Measurements from ENCODE around the gene PIAS4. TPM values are rescaled to one million over a fixed set of nuclear protein-coding genes. Genes with fewer than 3 reads are reported as not detected.

The PIAS4 gene
- total and polyA plus RNA-seq, 2 of the 13 experiments (the other 11 are each of a cell fraction or from before 2014, with no cell fraction given), result 9.0 to 20.1 TPM

- peaks cover 25% of the 10 kb centered on the region for H4K20me1 ChIP-seq (ENCODE audit: insufficient read depth, low read length)
- peak; percentile 95 for DNase-seq (ENCODE audit: low spot score)
- H3K4me1 ChIP-seq (ENCODE audit: insufficient read depth, low read length), result peaks cover 28% of the 10 kb centered on the region
- peak within 1 kb of the TSS; percentile 94 for H3K9ac ChIP-seq (ENCODE audit: insufficient read depth, low read depth, low read length)
- FAIRE-seq, result peak; percentile 93
- peak within 1 kb of the TSS; percentile 95 for H3K4me2 ChIP-seq (ENCODE audit: low read depth, low read length)
- H3K79me2 ChIP-seq (ENCODE audit: insufficient read depth, low read length), result peaks cover 26% of the 10 kb centered on the region
- peak within 1 kb of the TSS; percentile 95 to 98 (median 97) for H3K4me3 ChIP-seq (replicated peaks in 1 of 3; ENCODE audit: insufficient read depth in 1 of 3, low read depth in 2 of 3, low read length in 3 of 3)
- H2AFZ ChIP-seq (ENCODE audit: low read length), result no peak within 1 kb of the TSS
- in situ Hi-C loops (cut with HindIII; ENCODE audit: extremely low pct_ligation_motif_present, low pct_unique_long_range_greater_than_20kb) (no loop called here), intact Hi-C loops (cut with micrococcal nuclease; ENCODE audit: unreplicated experiment) (no loop called here)
- no peaks in the 10 kb centered on the region for H3K9me3 ChIP-seq (ENCODE audit: low read length)
- no TSS peak for BruUV-seq (replicated peaks)
- ATAC-seq, result peak; percentile 80
- ChIA-PET CTCF (ENCODE audit: low intra/inter-chr PET ratio, low total read pairs) (no interaction called here), POLR2A (interaction anchor here (0.6 to 2.4 kb wide), 8 partner anchors 9 to 1020 kb away, joined by 3 to 118 read pairs (median 3); partner anchors contain the start of gene EEF2)
- under 1% methylated on average over 40 of the region's 73 CpGs for WGBS (ENCODE audit: low lambda C conversion rate)
- no peaks in the 10 kb centered on the region; a peak in 1 of 5 replicates for H3K27me3 ChIP-seq (ENCODE audit: control insufficient read depth in 1 of 2, insufficient read depth in 2 of 2, low read length in 2 of 2)
- H3K36me3 ChIP-seq (replicated peaks in 1 of 2; ENCODE audit: control insufficient read depth in 1 of 2, insufficient read depth in 2 of 2, low read length in 2 of 2), result peaks cover 13 to 24% of the 10 kb centered on the region in 2 experiments; a peak in 4 of 5 replicates
- peak within 1 kb of the TSS; percentile 72 for H3K27ac ChIP-seq (ENCODE audit: extremely low read length, insufficient read depth, low read length)
- TF ChIP-seq ADNP (CRISPR knock-in tag; IDR thresholded peaks at IDR 0.05) (no peak), KLF6 (CRISPR knock-in tag; IDR thresholded peaks at IDR 0.05) (no peak; the same call in 1 of the 2 replicates), CENPX (CRISPR knock-in tag; IDR thresholded peaks at IDR 0.05) (no peak), EHMT2 (IDR thresholded peaks at IDR 0.05; ENCODE audit: borderline replicate concordance, low read depth, low read length) (no peak), E2F1 (CRISPR knock-in tag; IDR thresholded peaks at IDR 0.05) (no peak), ZBTB8A (CRISPR knock-in tag; IDR thresholded peaks at IDR 0.05; ENCODE audit: borderline replicate concordance, low read depth) (no peak), ZNF839 (CRISPR knock-in tag; IDR thresholded peaks at IDR 0.05; ENCODE audit: borderline replicate concordance) (no peak), HMG20A (CRISPR knock-in tag; IDR thresholded peaks at IDR 0.05; ENCODE audit: borderline replicate concordance) (no peak), TFE3 (CRISPR knock-in tag; IDR thresholded peaks at IDR 0.05) (no peak), CREB3 (CRISPR knock-in tag; IDR thresholded peaks at IDR 0.05) (no peak), ZNF770 (CRISPR knock-in tag; IDR thresholded peaks at IDR 0.05) (no peak), MAX (IDR thresholded peaks at IDR 0.05) (no peak), ZNF597 (CRISPR knock-in tag; IDR thresholded peaks at IDR 0.05) (no peak), ZNF530 (CRISPR knock-in tag; IDR thresholded peaks at IDR 0.05; ENCODE audit: low read depth) (no peak), AGO1 (IDR thresholded peaks at IDR 0.05; ENCODE audit: low read depth, low read length, poor library complexity, severe bottlenecking) (peak; percentile 97)
Observed at GRCh38 chr19:3970808-3971598, 36.5 kb upstream of the PIAS4 start, which contains the start of gene DAPK3. DAPK3 (minus strand) TSS chr19:3971099; CDS start chr19:3969735, 1,364 bp downstream.

All from HepG2 (cell line).